Epithelial cell of esophagus (primary cell): ENCODE data around the gene PFKFB2.

ENCODE experiments used
- DNase-seq: peaks from one replicate; pipeline ENCODE4 v3.0.0; 2010; ENCODE audit warnings: low read depth
- H3K4me3 ChIP-seq: 2 replicates; pipeline ENCODE4 v1.5.1; 2011; ENCODE audit warnings: mild to moderate bottlenecking, low read length, control low read depth
- TF ChIP-seq, protein P1 (sequence below): IDR thresholded peaks from 2 replicates; pipeline ENCODE4 v1.5.1; 2011; ENCODE audit warnings: low read depth, mild to moderate bottlenecking, low read length, control low read depth, inconsistent platforms; ENCODE audit not compliant: insufficient read depth; ENCODE audit errors: missing control alignments

PFKFB2 gene

DNA sequence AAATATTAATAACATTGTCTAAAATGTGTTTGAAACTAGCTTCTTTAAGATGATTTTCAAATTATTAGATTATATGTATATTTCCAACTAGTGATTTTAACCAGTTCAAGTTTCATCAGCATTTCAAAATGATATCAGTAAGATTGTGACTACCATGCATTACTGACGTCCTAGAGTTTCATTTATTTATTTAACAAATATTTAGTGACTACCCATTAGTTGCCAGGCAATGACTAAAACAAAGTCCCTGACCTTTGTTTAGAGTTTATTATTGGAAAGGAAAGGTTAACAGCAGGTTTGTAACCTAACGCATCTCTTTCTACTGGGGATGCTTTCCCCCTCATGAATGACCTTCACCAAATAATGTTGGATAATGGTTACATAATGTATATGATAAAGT, 28.0 kb downstream of the PFKFB2 start:
- H3K4me3 ChIP-seq, result no peak overlapping the region
- TF ChIP-seq, protein P1, sequence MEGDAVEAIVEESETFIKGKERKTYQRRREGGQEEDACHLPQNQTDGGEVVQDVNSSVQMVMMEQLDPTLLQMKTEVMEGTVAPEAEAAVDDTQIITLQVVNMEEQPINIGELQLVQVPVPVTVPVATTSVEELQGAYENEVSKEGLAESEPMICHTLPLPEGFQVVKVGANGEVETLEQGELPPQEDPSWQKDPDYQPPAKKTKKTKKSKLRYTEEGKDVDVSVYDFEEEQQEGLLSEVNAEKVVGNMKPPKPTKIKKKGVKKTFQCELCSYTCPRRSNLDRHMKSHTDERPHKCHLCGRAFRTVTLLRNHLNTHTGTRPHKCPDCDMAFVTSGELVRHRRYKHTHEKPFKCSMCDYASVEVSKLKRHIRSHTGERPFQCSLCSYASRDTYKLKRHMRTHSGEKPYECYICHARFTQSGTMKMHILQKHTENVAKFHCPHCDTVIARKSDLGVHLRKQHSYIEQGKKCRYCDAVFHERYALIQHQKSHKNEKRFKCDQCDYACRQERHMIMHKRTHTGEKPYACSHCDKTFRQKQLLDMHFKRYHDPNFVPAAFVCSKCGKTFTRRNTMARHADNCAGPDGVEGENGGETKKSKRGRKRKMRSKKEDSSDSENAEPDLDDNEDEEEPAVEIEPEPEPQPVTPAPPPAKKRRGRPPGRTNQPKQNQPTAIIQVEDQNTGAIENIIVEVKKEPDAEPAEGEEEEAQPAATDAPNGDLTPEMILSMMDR, result no peak

DNA sequence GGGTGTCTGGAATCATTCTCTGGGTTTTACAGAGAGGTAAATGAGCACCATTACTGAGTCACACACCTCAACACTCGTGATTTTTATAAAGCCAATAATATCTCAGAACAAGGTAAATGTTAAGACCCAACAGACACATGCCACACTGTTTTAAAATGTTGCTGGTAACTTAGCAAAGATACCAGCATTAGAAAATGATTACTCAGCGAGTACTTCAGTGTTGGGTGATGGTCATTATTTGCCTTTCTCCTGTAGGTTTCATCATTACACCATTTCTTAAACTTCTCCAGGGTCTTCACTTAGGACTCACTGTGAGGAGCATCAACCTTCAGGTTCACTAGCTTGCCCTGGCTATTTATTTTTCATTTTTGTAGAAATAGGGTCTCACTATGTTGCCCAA, 28.7 kb downstream of the PFKFB2 start:
- no peak for DNase-seq

More for the DNA sequence above, 28.0 kb downstream of the PFKFB2 start:
- DNase-seq, result no peak

DNA sequence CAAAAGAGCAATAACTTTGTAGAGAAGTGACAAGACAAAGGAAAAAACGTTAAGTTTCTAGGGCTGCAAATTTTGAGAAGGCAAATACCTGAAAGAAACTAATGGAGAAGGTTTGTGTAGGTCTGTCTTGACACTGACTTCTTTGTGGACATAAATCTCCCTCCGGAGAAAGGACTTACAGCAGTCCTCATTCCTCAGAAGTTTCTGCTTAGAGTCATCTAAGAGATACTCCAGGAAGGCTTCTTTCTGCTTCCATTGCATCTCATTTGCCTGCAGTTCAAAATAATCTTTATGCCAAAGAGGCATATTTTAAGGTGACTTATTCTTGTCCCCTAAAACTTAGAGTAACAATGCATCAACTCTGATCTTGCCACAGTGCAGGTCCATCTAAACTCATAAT, 31.2 kb downstream of the PFKFB2 start:
- H3K4me3 ChIP-seq, result no peak overlapping the region
- TF ChIP-seq, protein P1, result no peak
- DNase-seq, result no peak

More for the DNA sequence above, 28.7 kb downstream of the PFKFB2 start:
- TF ChIP-seq, protein P1, result no peak
- no peak overlapping the region for H3K4me3 ChIP-seq

DNA sequence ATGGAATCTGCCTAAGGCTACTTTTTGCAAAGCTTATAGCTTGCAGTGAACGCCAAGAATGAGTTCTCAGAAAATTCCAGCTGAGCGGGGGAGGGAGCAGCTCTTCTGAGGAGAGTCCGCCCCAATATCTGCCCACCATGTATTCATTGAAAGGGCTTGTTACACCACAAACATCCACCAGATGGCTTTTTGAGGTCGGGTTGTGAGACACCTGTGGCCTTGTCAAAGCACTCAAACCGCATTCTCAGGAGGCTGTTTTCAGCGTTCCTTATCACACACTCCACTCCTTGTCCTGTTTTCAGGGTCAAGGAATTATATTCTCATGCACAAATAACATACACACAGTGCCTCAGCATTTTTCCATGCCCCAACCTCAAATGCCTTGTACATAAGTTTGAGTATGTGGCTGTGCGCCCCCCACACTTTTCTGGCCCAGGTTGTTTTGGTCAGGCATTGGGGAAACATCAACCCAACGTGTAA, 31.7 kb downstream of the PFKFB2 start:
- no peak overlapping the region for H3K4me3 ChIP-seq
- TF ChIP-seq, protein P1, result peak; percentile 71
- peak; percentile 70 for DNase-seq

DNA sequence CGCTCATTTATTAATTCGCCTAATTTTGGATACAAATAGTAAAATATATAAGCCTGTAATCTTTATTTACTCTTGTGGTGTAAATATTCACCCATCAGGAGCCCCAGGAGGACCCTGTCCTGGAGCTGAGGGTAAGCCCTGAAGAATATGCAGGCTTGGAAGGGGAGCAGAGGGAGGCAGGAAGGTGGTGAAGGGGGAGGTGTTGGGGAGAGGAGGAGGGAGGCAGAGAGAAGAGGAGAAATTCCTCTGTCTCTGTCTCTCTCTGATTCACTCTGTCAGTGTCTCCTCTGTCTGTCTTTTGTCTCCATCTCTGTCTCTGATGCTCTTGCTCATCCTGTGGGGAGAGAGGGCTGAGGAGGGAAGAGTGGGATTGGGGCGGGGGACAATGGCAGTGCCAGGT, 32.8 kb downstream of the PFKFB2 start:
- no peak overlapping the region for H3K4me3 ChIP-seq
- TF ChIP-seq, protein P1, result no peak
- DNase-seq, result no peak

DNA sequence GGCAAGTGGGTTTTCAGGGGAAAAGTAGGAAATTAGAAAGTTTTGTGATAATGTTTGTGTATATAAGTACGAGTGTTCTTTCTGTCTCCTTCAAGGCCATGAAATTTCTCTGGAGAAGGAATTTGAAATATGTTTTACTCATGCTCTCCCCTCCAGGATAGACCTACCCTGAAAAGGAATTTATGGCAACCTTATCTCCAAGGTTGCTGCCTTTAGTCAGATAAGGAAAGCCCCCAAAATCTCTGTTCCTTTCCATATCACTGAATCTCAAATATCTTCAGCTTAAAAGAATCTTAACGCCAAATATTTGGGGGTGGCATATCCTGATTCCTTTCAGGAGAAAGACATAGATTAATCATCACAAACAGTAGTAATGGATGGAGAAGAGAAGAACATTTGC, 35.1 kb downstream of the PFKFB2 start:
- H3K4me3 ChIP-seq, result no peak overlapping the region
- TF ChIP-seq, protein P1, result no peak
- no peak for DNase-seq
